Endothelial cell of umbilical vein (primary cell): ENCODE data around the gene NPM1. TPM values are rescaled to one million over a fixed set of nuclear protein-coding genes. Genes with fewer than 3 reads are reported as not detected.

Experiments
- BruUV-seq: library from RNA; stranded (reverse); fragments of 400-500 nt; replicated peaks from 2 replicates; lab custom pipeline; 2021; lab: Mats Ljungman, UMichigan
- CTCF ChIA-PET: fragments of 300-600, 350-600 bp; sonication (Branson Sonifier 250); formaldehyde crosslinking; loops from one replicate; lab custom pipeline; 2021; ENCODE audit warnings: antibody characterized with exemption, inconsistent platforms; lab: Charles Lee
- POLR2A ChIA-PET: fragments of 300-600, 350-600 bp; sonication (Branson Sonifier 250); formaldehyde crosslinking; loops from one replicate; lab custom pipeline; 2021; ENCODE audit warnings: antibody characterized with exemption, inconsistent platforms; lab: Charles Lee
- DNase-seq: peaks from one replicate; pipeline ENCODE4 v3.0.0-alpha.2; 2011; ENCODE audit warnings: low read depth, low spot score
- FAIRE-seq: peaks from 2 replicates; lab custom pipeline; 2011; peaks lifted over from hg19 to GRCh38; lab: Jason Lieb, UNC
- H2AFZ ChIP-seq: 2 replicates; pipeline ENCODE4 v1.6.0; 2012; ENCODE audit warnings: low read depth, low read length, control low read depth, inconsistent platforms
- H3K27ac ChIP-seq: 2 replicates; pipeline ENCODE4 v1.5.1; 2011; ENCODE audit warnings: low read depth, mild to moderate bottlenecking, control low read depth, low read length, moderate library complexity; ENCODE audit not compliant: insufficient read depth
- H3K27me3 ChIP-seq, 2 experiments: 2 replicates each; pipeline versions ENCODE4 v1.6.0 to v1.6.1; 2011; ENCODE audit warnings: low read length in 2 of 2, mixed read lengths in 1 of 2; ENCODE audit not compliant: control insufficient read depth in 2 of 2, insufficient read depth in 2 of 2
- H3K36me3 ChIP-seq, 2 experiments: 2 replicates in 1 of 2; 3 replicates in 1 of 2; pipeline ENCODE4 v1.5.1; 2011; ENCODE audit warnings: low read length in 2 of 2, mild to moderate bottlenecking in 1 of 2, moderate library complexity in 1 of 2; ENCODE audit not compliant: control insufficient read depth in 2 of 2, insufficient read depth in 2 of 2; ENCODE audit errors: extremely low read depth in 1 of 2
- H3K4me1 ChIP-seq: 3 replicates; pipeline ENCODE4 v1.5.1; 2011; ENCODE audit warnings: mild to moderate bottlenecking, low read length; ENCODE audit not compliant: control insufficient read depth, insufficient read depth; ENCODE audit errors: extremely low read depth
- H3K4me2 ChIP-seq: 2 replicates; pipeline ENCODE4 v1.6.1; 2011; ENCODE audit warnings: low read length, control low read depth, mixed read lengths; ENCODE audit not compliant: insufficient read depth
- H3K4me3 ChIP-seq, 3 experiments: fragments of 200-600 bp in 1 of 3; sonication (generic), shearing (Covaris generic) in 1 of 3; replicated peaks in 1 of 3; 2 replicates each; pipeline ENCODE4 v1.5.1; 2011 to 2016; ENCODE audit warnings: control low read depth in 3 of 3, low read length in 3 of 3, mild to moderate bottlenecking in 2 of 3, inconsistent platforms in 1 of 3, low read depth in 1 of 3, moderate library complexity in 1 of 3; ENCODE audit not compliant: insufficient read depth in 1 of 3
- H3K79me2 ChIP-seq: 2 replicates; pipeline ENCODE4 v1.6.0; 2012; ENCODE audit warnings: low read length, inconsistent platforms; ENCODE audit not compliant: control insufficient read depth, insufficient read depth
- H3K9ac ChIP-seq: replicated peaks from 2 replicates; pipeline ENCODE3; 2011; ENCODE audit warnings: low read length, control low read depth; ENCODE audit not compliant: insufficient read depth; ENCODE audit errors: extremely low read depth
- H3K9me1 ChIP-seq: replicated peaks from 3 replicates; pipeline ENCODE4 v1.6.0; 2011; ENCODE audit warnings: mild to moderate bottlenecking, low read length; ENCODE audit not compliant: control insufficient read depth, insufficient read depth; ENCODE audit errors: extremely low read depth
- H3K9me3 ChIP-seq: replicated peaks from 2 replicates; pipeline ENCODE4 v1.5.1; 2012; ENCODE audit warnings: low read length, inconsistent platforms; ENCODE audit not compliant: control insufficient read depth, insufficient read depth
- H4K20me1 ChIP-seq: replicated peaks from 2 replicates; pipeline ENCODE3; 2011; ENCODE audit warnings: mild to moderate bottlenecking, low read length; ENCODE audit not compliant: control insufficient read depth, insufficient read depth; ENCODE audit errors: extremely low read depth
- CTCF ChIP-seq, 2 donors: IDR thresholded peaks; 1 replicate in 1 of 2; 2 replicates in 1 of 2; pipeline ENCODE4 v1.5.1; 2011; ENCODE audit warnings: low read length in 2 of 2, mild to moderate bottlenecking in 2 of 2, moderate library complexity in 2 of 2, control low read depth in 1 of 2, inconsistent platforms in 1 of 2, low read depth in 1 of 2; ENCODE audit not compliant: insufficient read depth in 1 of 2; ENCODE audit errors: extremely low read depth in 1 of 2
- EZH2 ChIP-seq: IDR thresholded peaks from 2 replicates; pipeline ENCODE4 v1.6.1; 2012; ENCODE audit warnings: borderline replicate concordance, low read depth, mild to moderate bottlenecking, moderate library complexity, low read length, inconsistent platforms; ENCODE audit not compliant: severe bottlenecking
- FOS ChIP-seq: IDR thresholded peaks from 2 replicates; pipeline ENCODE4 v1.6.1; 2011; ENCODE audit warnings: mild to moderate bottlenecking, low read length, moderate library complexity, borderline replicate concordance; ENCODE audit not compliant: insufficient read depth
- GATA2 ChIP-seq: IDR thresholded peaks from 2 replicates; pipeline ENCODE4 v1.7.0; 2011; ENCODE audit warnings: low read depth, mild to moderate bottlenecking, moderate library complexity, mixed read lengths, low read length; ENCODE audit not compliant: insufficient read length, insufficient read depth
- JUN ChIP-seq: IDR thresholded peaks from 2 replicates; pipeline ENCODE4 v1.6.1; 2011; ENCODE audit warnings: borderline replicate concordance, low read depth; ENCODE audit not compliant: insufficient read length, insufficient read depth
- MYC ChIP-seq: IDR thresholded peaks from one replicate; pipeline ENCODE4 v1.6.1; 2011; ENCODE audit warnings: mild to moderate bottlenecking, low read depth, low read length
- POLR2A ChIP-seq: IDR thresholded peaks from 2 replicates; pipeline ENCODE4 v1.6.1; 2012; ENCODE audit warnings: low read depth, mild to moderate bottlenecking, control low read depth, low read length
- POLR2AphosphoS5 ChIP-seq: IDR thresholded peaks from 2 replicates; pipeline ENCODE4 v1.6.1; 2012; ENCODE audit warnings: low read depth, mild to moderate bottlenecking, control low read depth, low read length, moderate library complexity; ENCODE audit not compliant: insufficient read depth
- dilution Hi-C: fragments of 300-500 bp; cut with MboI; formaldehyde crosslinking; loops from one replicate; pipeline ENCODE4 v1.15.0; 2019; ENCODE audit warnings: low sequenced_read_pairs; ENCODE audit not compliant: extremely low pct_ligation_motif_present
- intact Hi-C: fragments of 100-400 bp; cut with micrococcal nuclease; formaldehyde crosslinking; loops from one replicate; pipeline ENCODE4 v1.10.0; 2022
- polyA plus RNA-seq, 4 experiments: library from polyadenylated mRNA; depleted of rRNA in 3 of 4; stranded (reverse) in 3 of 4; unstranded in 1 of 4; fragments of >200 nt; gene quantifications; 2 replicates each; pipeline versions ENCODE4 v1.2.1 to v1.2.3, GENCODE V29; 2011 to 2012; ENCODE audit warnings: missing spikeins in 1 of 4
- total RNA-seq: library from RNA; stranded (reverse); gene quantifications from 2 replicates; pipeline ENCODE4 v1.2.3, GENCODE V29; 2021
- TF ChIP-seq, protein P1 (sequence below): IDR thresholded peaks from 2 replicates; pipeline ENCODE4 v1.6.1; 2011; ENCODE audit not compliant: insufficient read depth, insufficient read length

NPM1 gene
- total and polyA plus RNA-seq, 2 donors (not counting 3 experiments of a cell fraction or from before 2014, with no cell fraction given) = 618 to 1,695 TPM

DNA sequence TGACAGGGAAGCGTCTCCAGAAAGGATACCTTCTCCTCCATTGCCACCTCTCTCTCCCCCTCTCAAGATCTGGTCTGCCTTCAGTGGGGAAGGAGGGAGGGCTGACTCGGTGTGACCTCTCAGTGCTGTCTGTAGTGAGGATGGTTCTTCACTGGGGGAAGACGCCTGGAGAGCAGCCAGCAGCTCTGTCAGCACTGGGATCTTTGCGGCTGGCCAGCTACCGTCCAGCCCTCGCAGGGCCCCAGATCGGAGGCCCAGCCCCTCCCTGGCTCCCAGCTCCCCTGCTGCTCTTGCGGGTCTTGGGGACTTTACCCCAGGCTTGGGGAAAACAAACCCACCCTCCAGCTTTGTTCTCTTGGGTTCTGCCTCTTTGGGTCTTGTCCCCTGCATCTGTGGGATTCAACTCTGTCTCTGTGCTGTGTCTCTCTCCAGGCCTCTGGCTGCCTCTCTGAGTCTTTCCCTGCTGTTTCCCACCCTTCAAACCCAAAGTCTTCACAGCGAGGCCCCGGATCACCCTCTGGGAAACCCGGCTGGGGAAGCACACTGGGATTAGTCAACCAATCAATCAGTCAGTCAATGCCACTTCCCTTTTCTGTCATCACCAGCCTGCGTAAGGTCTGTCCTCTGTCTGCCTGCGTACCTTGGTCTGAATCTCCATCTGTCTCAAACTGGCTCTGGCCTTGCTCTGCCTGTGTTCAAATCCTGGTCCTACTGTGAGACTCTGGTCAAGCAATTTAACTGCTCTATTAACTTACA lies 54.8 kb downstream of the NPM1 start:
- Histone ChIP-seq H3K4me2 (no peak overlapping the region), H3K9me3 (no peaks in the 10 kb centered on the region), H3K9me1 (no peaks in the 10 kb centered on the region), H4K20me1 (no peaks in the 10 kb centered on the region), H3K36me3 (no peaks in the 10 kb centered on the region), H3K27ac (no peak overlapping the region), H3K4me3 (no peak overlapping the region), H3K79me2 (no peaks in the 10 kb centered on the region), H3K9ac (no peak overlapping the region), H3K4me1 (no peaks in the 10 kb centered on the region), H2AFZ (no peak overlapping the region), H3K27me3 (no peaks in the 10 kb centered on the region)
- ChIA-PET POLR2A (no interaction called here), CTCF (interaction anchor here (0.5 kb wide), 1 partner anchor 463 kb away, joined by 3 read pairs; no protein-coding TSS in a partner anchor)
- dilution Hi-C loops = no loop called here
- DNase-seq (no peak), FAIRE-seq (no peak)
- BruUV-seq = no TSS peak
- intact Hi-C loops = no loop called here
- TF ChIP-seq POLR2AphosphoS5 = no peak
- no peak for TF ChIP-seq JUN
- TF ChIP-seq FOS = no peak
- TF ChIP-seq CTCF (IDR thresholded peaks at IDR 0.05; ENCODE audit: extremely low read depth in 1 of 2, insufficient read depth in 1 of 2, low read depth in 1 of 2, low read length in 2 of 2) = no peak
- TF ChIP-seq EZH2 = no peak
- TF ChIP-seq POLR2A = no peak
- TF ChIP-seq MYC = no peak
- TF ChIP-seq, protein P1, sequence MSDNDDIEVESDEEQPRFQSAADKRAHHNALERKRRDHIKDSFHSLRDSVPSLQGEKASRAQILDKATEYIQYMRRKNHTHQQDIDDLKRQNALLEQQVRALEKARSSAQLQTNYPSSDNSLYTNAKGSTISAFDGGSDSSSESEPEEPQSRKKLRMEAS = no peak
- TF ChIP-seq GATA2 = no peak
